GM12892 (cell line): ENCODE results near the gene DHRSX.

Experiments
- POLR2A ChIP-seq: IDR thresholded peaks from 2 replicates; pipeline ENCODE4 v1.6.1; 2011; ENCODE audit warnings: low read depth, low read length, control low read depth
- POLR2AphosphoS5 ChIP-seq: IDR thresholded peaks from 2 replicates; pipeline ENCODE4 v1.6.1; 2011; ENCODE audit warnings: low read depth, low read length, control low read depth
- TAF1 ChIP-seq: IDR thresholded peaks from 2 replicates; pipeline ENCODE4 v1.6.1; 2011; ENCODE audit warnings: low read depth, mild to moderate bottlenecking, control low read depth, low read length, borderline replicate concordance

DNA sequence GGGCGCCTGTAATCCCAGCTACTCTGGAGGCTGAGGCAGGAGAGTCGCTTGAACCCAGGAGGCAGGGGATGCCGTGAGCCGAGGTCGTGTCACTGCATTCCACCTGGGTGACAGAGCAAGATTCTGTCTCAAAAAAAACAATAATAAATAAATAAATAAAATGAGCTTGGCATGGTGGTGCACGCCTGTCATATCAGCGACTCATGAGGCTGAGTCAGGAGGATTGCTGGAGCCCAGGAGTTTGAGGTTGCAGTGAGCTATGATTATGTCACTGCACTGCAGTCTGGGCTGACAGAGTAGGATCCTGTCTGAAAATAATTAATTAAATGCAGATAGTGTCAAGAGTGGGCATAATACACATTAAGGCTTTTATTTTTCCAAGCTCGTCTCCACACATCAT is 77.5 kb downstream of the DHRSX start:
- TF ChIP-seq POLR2AphosphoS5, result no peak
- no peak for TF ChIP-seq TAF1
- no peak for TF ChIP-seq POLR2A
